GM20000 (cell line): ENCODE measurements around the gene MAMDC4.

ENCODE experiments used
- DNase-seq: peaks from one replicate; pipeline ENCODE4 v3.0.0; 2012; ENCODE audit warnings: low spot score
- TF ChIP-seq, protein P1 (sequence below): IDR thresholded peaks from 2 replicates; pipeline ENCODE4 v1.5.1; 2012; ENCODE audit warnings: mild to moderate bottlenecking, control low read depth; ENCODE audit errors: extremely low read depth, missing control alignments

The MAMDC4 gene

DNA sequence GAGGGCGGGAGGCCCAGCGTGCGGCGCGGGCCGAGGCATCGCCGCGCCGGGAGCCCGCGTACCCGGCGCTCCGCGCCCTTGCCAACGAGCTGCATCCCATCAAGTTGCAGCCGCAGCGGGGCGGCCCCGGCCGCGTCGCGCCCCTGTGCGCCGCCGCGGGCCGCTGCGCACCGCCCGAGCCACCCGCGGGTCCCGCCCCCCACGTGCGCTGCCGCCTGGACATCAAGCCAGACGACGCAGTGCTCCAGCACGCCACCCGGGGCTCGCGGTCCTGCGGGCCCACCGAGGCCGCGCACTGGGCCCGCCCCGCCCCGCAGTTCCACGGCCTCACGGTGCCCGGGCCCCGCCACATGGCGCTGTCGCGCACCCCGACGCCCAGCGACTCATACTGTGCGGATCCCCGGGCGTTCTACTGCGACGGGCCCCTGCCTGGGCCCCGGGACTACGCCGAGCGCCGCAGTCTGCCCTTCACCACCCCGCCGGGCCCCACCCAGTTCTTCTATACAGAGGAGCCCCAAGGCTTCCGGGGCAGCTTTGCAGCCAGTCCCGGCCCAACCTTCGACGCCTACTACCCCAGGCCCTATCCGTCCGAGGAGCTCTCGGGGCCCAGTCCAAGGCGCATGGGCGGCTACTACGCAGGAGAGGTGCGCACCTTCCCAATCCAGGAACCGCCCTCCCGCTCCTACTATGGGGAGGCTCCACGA is 7.2 kb upstream of the MAMDC4 start:
- DNase-seq: no peak
- TF ChIP-seq, protein P1, sequence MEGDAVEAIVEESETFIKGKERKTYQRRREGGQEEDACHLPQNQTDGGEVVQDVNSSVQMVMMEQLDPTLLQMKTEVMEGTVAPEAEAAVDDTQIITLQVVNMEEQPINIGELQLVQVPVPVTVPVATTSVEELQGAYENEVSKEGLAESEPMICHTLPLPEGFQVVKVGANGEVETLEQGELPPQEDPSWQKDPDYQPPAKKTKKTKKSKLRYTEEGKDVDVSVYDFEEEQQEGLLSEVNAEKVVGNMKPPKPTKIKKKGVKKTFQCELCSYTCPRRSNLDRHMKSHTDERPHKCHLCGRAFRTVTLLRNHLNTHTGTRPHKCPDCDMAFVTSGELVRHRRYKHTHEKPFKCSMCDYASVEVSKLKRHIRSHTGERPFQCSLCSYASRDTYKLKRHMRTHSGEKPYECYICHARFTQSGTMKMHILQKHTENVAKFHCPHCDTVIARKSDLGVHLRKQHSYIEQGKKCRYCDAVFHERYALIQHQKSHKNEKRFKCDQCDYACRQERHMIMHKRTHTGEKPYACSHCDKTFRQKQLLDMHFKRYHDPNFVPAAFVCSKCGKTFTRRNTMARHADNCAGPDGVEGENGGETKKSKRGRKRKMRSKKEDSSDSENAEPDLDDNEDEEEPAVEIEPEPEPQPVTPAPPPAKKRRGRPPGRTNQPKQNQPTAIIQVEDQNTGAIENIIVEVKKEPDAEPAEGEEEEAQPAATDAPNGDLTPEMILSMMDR: no peak

DNA sequence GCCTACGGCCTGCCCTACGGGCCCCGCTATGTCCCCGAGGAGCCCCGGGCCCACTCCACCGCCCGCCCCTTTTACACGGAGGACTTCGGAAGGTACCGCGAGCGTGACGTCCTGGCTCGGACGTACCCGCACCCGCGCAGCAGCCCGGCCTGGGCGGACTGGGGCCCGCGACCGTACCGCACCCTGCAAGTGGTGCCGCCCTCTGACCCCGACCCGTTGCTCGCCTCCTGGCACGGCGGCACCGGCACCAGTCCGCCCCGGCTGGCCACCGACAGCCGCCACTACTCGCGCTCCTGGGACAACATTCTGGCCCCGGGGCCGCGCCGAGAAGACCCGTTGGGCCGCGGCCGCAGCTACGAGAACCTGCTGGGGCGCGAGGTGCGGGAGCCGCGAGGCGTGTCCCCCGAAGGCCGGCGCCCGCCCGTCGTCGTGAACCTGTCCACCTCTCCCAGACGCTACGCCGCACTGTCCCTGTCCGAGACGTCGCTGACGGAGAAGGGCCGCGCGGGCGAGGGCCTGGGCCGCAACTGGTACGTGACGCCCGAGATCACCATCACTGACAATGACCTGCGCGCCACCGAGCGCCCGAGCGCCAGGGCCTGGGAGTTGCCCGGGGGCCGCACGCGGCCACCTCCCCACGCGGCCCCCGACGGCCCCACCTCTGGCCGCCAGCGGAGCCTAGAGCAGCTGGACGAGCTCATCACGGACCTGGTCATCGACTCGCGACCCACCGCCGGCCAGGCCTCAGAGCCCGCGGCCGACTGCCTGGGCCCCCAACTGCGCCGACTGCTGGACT is 6.5 kb upstream of the MAMDC4 start:
- TF ChIP-seq, protein P1: no peak
- DNase-seq: no peak

DNA sequence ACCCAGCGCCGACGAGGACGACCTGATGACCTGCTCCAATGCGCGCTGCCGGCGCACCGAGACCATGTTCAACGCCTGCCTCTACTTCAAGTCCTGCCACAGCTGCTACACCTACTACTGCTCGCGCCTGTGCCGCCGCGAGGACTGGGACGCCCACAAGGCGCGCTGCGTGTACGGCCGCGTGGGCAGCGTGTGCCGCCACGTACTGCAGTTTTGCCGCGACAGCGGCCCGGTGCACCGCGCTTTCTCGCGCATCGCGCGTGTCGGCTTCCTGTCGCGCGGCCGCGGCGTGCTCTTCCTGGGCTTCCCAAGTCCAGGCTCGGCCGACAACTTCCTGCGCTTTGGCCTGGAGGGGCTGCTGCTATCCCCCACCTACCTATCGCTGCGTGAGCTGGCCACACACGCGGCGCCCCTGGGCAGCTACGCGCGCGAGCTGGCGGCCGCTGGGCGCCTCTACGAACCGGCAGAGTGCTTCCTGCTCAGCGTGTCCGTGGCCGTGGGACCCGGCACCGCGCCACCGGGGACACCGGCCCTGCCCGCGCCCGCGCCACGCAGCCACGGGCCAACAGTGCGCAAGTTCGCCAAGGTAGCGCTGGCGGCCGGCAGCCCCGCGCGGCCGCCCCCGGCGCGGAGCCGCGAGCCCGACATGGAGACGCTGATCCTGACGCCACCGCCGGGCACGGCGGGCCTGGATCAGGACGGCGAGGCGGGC is 5.6 kb upstream of the MAMDC4 start:
- no peak for DNase-seq
- TF ChIP-seq, protein P1: no peak

DNA sequence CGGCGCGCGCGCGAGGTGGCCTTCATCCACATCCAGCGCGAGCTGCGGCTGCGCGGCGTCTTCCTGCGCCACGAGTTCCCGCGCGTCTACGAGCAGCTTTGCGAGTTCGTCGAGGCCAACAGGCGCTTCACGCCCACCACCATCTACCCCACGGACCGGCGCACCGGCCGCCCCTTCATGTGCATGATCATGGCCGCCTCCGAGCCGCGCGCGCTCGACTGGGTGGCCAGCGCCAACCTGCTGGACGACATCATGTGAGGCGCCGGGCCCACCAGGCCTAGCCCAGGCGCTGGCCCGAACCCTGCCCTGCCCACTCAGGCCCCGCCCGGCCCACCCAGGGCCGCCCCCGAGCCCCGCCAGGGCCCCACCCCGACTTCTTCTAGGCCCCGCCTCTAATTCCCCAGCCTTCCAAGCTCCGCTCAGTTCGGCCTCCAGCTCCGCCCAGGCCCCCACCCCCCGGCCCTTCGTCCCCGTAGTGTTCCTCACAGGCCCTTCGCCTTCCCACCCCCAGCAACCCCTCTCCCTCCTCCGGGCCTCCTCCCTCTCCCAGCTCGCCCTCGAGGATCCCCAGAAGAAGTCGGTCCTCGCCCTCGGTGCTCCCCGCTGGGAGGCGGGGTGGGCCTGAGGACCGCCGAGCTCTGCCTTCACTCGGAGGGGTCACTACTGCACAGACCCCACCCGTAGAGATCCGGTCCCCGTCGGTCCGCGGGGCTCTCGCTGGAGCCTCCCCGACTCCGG is 4.9 kb upstream of the MAMDC4 start:
- TF ChIP-seq, protein P1: no peak
- peak; percentile 79 for DNase-seq

DNA sequence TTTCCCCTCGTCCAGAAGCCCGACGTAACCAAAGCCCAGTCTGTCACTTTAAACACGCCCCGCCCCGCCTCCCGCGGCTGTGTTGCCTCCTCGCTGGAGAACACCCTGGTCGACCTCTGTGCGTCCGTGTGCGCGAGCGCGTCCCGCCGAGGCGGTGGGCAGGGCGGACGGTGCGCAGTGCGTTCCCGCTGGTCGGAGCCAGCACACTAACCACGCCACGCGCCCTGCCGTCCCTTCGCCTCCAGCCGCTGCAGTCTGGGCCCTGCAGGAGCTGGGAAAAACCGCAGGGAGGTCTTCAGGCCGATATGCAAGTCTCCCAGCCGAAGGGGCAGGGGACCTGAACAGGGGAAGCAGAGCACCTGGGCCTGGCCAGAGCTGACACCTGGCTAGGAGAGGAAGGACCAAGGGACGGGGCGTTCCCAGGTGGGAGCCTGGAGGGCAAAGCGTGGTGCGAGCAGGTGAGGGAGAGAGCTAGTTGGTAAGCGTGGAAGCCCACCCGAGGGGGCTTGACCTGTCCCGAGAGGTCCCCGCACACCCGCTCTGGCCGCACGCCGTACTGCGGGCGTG is 4.2 kb upstream of the MAMDC4 start:
- peak; percentile 89 for DNase-seq
- TF ChIP-seq, protein P1: no peak

DNA sequence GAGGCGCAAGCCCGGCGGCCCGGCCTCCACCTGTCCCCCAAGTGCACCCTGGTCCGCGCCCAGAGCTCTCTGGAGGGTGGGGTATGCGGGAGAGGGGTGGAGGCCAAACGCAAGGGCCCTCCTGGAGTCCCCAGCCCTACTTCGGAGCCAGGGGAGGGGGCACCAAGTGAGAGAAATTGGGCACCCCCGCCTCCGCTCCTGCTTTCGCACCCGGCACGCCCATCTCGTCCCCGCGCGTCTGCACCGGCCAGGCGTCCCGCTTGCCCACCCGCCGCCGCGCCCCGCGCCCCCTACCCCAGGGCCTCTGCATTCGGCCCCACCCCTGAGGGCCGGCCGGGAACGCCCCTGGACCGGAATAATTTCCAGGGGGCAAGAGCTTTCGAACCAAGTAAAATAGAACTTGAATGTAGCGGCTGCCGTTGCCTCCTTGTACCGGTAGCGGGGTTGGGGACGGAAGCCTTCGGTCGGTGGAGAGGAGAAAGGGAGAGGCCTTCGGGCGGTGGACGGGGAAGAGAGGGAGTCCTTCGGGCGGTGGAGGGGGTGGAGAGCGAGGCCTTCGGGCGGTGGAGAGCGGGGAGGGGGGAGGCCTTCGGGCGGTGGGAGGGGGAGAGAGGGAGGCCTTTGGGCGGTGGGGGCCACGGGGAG is 3.6 kb upstream of the MAMDC4 start:
- peak; percentile 84 for DNase-seq
- TF ChIP-seq, protein P1: no peak
